Measurements from ENCODE around the gene ANO1.

ANO1 gene

GRCh38 chr11:70073871-70074371 lies 4.2 kb upstream of the ANO1 start:
- peak; percentile 47 for DNase-seq (ENCODE audit: low read depth)

- no peak for DNase-seq (ENCODE audit: low read depth)
Observed at GRCh38 chr11:70074746-70075145, 3.4 kb upstream of the ANO1 start.

GRCh38 chr11:70075836-70076235 lies 2.3 kb upstream of the ANO1 start:
- DNase-seq (ENCODE audit: low read depth), result no peak

DNA sequence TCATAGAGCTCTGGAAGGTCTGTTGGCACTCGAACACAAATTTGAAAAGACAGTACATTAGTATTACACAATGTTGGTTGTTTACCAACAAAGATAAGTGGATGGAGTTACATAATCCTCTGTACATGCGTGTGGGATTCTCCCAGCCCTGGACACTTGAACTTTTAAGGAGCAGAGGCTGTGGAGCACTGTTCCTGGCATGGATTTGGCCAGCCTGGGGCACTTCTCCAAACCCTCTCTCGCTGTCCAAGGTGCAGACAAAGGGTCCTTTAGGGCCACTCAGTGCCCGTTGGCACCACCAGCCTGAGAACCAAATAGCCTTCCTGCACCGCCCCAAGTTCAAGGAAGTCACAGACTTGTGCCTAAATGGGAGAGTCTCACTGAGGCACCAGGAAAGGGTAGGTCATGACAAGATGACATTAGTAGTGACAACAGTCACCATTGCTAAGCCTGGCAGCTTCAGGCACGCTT lies 1.6 kb upstream of the ANO1 start:
- DNase-seq (ENCODE audit: low read depth), result no peak

DNA sequence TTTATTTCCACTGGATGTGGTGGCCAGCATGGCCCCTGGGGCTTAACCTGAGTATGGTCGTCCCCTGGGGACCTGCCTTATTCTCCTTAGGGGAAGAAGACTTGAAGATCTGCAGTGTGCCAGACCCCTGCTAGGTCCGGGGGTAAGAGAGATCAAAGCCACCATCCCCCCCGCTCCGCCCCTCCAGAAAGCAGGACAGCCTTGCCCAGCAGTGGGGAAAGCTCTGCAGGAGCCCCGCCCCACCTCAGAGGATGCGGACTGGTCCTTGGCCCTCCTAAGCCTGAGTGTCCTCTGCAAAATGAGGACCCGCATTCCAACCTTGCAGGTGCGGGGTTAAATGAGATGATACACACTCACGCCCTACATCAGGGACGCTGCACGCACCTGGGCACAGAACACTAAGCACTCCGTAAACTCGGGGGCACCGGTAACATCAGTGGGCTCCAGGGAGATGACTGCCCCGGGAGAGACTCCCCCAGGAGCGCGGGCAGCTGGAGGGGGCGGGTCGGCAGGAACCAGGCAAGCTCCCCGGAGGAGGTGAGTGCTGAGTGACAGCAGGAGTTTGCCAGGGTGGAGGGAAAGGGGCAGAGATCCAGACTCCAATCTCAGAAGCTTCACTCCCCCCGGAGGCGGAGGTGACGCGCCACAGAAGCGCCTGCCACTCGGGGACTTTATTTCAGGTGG lies 564 bp upstream of the ANO1 start:
- DNase-seq (ENCODE audit: low read depth), result no peak

- DNase-seq (ENCODE audit: low read depth), result no peak
Observed at GRCh38 chr11:70078781-70079616, 882 bp downstream of the ANO1 start.

DNA sequence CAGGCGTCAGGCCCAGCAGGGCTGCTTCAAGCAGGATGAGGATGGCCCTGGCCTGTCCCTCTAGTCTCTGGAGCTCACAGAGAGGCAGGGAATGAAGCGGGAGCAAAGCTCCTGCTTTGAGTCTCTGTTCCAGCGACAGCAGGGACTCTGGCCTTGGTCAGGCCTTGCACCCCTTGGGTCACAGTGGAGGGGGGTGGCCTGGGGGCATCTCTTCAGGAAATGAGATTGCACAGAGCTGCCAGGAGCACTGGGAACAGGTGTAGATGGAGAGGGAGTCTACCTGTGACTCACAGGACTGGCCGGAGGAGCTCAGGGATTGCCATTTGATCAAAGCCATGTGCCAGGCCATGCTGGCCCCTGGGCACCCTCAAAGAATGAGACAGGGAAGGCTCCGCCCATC lies 1.6 kb downstream of the ANO1 start:
- DNase-seq (ENCODE audit: low read depth), result no peak

GRCh38 chr11:70080763-70081162 lies 2.6 kb downstream of the ANO1 start:
- DNase-seq (ENCODE audit: low read depth), result no peak

GRCh38 chr11:70082829-70083228 lies 4.7 kb downstream of the ANO1 start:
- DNase-seq (ENCODE audit: low read depth), result no peak

DNA sequence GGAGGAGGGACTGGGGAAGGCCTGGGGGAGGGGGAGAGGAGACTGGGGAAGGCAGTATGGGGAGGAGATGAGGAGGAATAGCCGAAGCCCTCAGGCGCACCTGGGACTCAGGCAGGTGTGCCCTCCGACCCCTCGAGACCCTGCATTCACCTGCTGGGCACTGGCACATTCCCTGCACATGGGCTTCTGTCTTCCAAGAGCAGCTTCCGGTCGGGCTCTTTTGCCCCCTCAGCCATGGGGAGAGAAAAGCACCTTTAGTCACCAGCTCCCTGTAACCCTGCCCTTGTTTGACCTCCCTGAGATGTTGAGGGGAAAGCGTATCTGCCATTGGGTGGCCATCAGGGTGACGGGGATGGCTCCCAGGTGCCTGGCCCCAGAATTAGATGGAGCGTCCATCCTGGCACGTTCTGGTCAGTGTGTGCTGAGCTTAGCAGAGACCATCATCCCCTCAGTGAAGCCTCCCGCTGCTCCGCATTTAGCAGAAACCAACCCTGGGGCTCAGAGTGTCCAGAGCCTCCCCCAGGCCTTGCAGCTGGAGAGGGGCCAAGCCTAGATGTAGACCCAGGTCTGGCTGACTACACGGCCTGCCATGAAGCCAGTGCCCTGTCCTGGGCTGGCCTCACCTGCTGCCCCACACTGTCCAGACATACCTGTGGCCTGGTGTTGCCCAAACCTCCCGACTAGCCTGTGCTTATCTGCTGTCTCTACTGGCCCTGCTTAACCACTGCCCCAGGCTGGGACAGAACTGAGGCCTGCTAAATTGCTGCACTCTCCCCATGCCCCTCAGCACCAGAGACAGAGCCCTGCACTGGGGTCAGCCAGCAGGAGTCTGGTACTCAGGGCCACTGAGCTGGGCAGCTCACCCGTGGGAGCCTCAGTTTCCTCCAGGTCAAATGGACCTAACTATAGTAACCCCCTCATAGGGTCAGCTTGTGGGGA lies 6.2 kb downstream of the ANO1 start:
- no peak for DNase-seq (ENCODE audit: low read depth)

- DNase-seq (ENCODE audit: low read depth), result no peak
Observed at GRCh38 chr11:70085815-70086769, 8.0 kb downstream of the ANO1 start.

GRCh38 chr11:70087446-70088167 lies 9.5 kb downstream of the ANO1 start:
- no peak for DNase-seq (ENCODE audit: low read depth)

- DNase-seq (ENCODE audit: low read depth), result no peak
Observed at GRCh38 chr11:70088735-70089250, 10.7 kb downstream of the ANO1 start.

- DNase-seq (ENCODE audit: low read depth), result no peak
Observed at GRCh38 chr11:70089631-70090030, 11.5 kb downstream of the ANO1 start.

GRCh38 chr11:70090961-70091381 lies 12.9 kb downstream of the ANO1 start:
- DNase-seq (ENCODE audit: low read depth), result peak; percentile 32

GRCh38 chr11:70091638-70092037 lies 13.5 kb downstream of the ANO1 start:
- DNase-seq (ENCODE audit: low read depth), result no peak

DNA sequence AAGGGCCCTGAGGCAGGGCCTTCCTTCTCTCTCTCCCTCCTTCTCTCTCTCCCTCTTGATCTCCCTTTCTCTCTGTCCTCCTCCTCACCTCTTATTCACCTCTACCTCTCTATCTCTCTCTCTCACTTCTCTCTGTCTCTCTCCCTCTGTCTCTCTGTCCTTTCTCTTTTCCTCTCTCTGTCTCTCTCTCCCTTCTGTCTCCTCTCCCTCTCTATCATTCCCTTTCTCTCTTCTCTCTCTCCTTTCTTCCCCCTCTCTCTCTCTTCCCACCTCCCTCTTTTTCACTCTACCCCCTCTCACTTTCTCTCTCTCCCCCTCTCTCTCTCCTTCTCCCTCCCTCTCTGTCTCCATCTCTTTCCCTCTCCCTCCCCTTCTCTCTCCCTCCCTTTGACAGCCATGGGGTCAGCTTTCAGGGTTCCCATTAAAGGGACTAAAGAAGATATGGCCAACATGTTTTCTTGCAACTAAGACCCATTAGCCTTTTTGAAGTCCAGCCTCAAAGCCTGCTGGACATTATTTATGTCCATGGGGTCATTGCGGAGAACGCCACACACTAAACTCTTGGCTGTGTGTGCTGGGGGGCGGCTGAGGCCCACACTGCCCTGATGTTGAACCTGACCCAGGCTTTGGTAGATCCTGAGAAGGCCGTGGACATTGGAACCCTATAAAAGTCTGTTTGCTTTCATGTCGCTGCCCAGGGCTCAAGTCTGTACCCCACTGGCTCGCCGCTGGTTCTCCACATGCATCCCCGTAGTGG lies 15.0 kb downstream of the ANO1 start:
- no peak for DNase-seq (ENCODE audit: low read depth)

DNA sequence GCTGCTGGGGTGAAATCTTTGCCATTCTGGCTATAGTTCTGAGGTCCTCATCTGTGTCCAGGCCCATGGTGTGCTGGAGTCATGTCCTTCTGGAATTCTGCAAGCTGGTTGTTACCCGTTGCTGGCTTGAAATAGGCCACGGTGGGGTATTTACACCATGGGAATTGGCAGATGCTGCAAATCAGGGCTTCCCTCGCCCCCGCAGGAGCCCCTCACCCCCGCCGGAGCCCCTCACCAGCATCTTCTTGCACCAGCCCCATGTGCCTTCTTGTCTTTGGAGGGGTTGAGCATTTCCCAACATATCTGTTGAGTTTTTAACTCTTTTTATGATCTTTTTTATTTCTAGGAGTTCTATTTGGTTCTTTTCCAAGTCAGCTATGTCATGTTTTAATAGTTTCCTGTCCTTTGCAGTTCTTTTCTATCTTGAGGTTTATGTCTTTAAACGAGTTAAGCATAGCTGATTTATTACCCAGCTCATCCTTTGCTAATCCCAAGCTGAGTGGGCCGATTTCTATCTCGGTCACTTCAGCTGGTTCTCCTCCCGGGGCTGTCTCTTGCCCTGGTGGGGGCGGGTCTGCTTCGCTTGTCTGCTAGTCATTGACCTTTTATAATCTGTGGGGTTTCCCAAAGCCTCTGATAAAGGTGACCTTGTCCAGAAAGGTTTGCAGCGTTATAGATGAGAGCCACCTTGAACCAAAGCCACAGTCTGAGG lies 17.6 kb downstream of the ANO1 start:
- DNase-seq (ENCODE audit: low read depth), result no peak
